ENCODE data around the gene MCAT.
A peak's percentile ranks its signal among the peaks of the same experiment; 100 is the strongest.

MCAT gene

GRCh38 chr22:43088984-43089717 lies 54.0 kb downstream of the MCAT start, which contains the start of gene TTLL1:
Gene TTLL1 (minus strand): TSS chr22:43089391. CDS start chr22:43075586, 13,805 bp downstream.
- peak; percentile 94 for DNase-seq

DNA sequence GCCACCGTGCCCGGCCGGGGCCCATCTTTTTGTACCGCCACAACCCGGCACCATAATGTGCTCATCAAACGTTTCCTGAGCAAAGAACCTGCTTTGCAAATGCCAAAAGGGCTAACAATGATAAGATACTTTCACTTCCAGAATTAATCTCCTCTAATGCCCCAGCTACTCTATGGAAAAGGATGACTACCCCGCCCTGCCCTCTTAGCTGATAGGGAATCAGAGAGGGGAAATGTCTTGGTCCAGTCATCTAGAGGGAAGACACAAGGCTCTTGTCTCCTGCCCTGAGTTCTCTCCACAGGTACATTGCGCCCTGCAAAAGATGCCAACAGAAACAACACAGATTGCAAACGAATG lies 54.6 kb downstream of the MCAT start:
- DNase-seq, result no peak

DNA sequence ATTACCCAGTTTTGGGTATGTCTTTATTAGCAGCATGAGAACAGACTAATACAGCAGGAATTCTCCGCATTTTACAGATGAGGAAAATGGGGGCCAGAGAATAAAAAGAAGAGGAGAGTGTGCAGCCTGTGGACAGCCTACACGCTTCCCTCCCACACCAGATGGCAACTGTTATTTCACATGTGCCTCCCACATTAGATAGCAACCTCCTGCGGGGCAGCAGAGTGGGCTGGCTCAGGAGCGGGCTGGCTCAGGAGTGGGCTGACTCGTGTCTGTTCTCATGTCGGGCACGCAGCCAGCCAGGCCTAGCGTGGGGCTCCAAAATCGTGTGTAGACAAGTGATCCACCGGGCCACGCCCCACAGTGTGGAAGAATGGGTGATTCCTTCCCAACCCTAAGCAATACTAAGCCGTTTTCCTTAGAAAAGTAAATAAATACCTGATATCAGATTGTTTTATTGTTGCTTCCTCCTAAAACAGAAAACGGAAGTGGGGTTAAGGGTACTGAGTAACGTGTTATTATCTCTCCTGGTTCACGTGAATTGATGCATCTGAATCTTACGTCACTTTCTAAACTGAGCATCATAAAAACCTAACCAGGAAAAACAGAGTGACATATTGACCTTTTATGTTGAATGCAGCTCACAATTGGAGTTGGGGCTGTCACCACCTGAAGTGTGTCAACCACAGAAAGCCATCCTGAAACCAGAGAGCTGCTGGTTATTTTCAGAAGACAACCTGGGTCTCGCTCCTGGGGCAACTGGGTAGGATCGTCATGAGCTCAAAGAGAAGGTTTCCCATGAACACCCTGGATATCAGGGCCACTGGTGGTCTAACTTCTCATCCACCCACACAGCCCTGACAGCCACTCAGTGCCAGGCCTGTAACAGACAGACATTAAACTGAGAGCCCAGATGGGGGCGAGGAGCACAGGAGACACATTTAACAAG lies 57.3 kb downstream of the MCAT start:
- DNase-seq, result no peak
